HCT116 (cell line): ENCODE data around the gene S100G.

ENCODE experiments used
- CEBPB ChIP-seq: IDR thresholded peaks from 2 replicates; pipeline ENCODE4 v1.6.1; 2012; ENCODE audit warnings: low read depth
- EZH2 ChIP-seq: fragments of 200-600 bp; sonication (generic); IDR thresholded peaks from 2 replicates; pipeline ENCODE4 v1.6.1; 2017; ENCODE audit warnings: antibody characterized with exemption, mixed run types
- POLR2A ChIP-seq: IDR thresholded peaks from 2 replicates; pipeline ENCODE4 v1.7.0; 2011; ENCODE audit warnings: borderline replicate concordance; ENCODE audit not compliant: insufficient read depth, insufficient read length; ENCODE audit errors: extremely low read depth
- POLR2AphosphoS5 ChIP-seq: IDR thresholded peaks from 2 replicates; pipeline ENCODE4 v1.6.1; 2011; ENCODE audit warnings: mild to moderate bottlenecking, low read depth, low read length, moderate library complexity
- SIN3A ChIP-seq: IDR thresholded peaks from 2 replicates; pipeline ENCODE4 v1.6.1; 2012; ENCODE audit warnings: low read depth
- SP1 ChIP-seq: IDR thresholded peaks from 2 replicates; pipeline ENCODE4 v1.6.1; 2012; ENCODE audit warnings: low read depth
- SRF ChIP-seq: IDR thresholded peaks from 2 replicates; pipeline ENCODE4 v1.6.1; 2012; ENCODE audit warnings: low read depth
- YY1 ChIP-seq: IDR thresholded peaks from 2 replicates; pipeline ENCODE4 v1.6.1; 2011; ENCODE audit warnings: low read length, low read depth, moderate library complexity, mild to moderate bottlenecking; ENCODE audit not compliant: insufficient replicate concordance; ENCODE audit errors: extremely low read depth
- TF ChIP-seq, protein P1 (sequence below), 3 experiments: fragments of 200-600 bp in 1 of 3; sonication (generic) in 1 of 3; IDR thresholded peaks in 2 of 3; conservative IDR thresholded peaks in 1 of 3; 2 replicates each; pipeline ENCODE4 v1.5.1; 2012 to 2017; ENCODE audit warnings: low read depth in 2 of 3, low read length in 2 of 3, antibody characterized with exemption in 1 of 3, borderline replicate concordance in 1 of 3, control low read depth in 1 of 3, mild to moderate bottlenecking in 1 of 3, mixed read lengths in 1 of 3, mixed run types in 1 of 3, moderate library complexity in 1 of 3; ENCODE audit not compliant: insufficient read depth in 1 of 3
- TF ChIP-seq, protein P2 (sequence below): IDR thresholded peaks from 2 replicates; pipeline ENCODE4 v1.6.1; 2012; ENCODE audit warnings: low read depth
- TF ChIP-seq, protein P3 (sequence below): IDR thresholded peaks from 2 replicates; pipeline ENCODE4 v1.6.1; 2011; ENCODE audit warnings: mild to moderate bottlenecking, low read length, moderate library complexity; ENCODE audit not compliant: insufficient replicate concordance; ENCODE audit errors: extremely low read depth

DNA sequence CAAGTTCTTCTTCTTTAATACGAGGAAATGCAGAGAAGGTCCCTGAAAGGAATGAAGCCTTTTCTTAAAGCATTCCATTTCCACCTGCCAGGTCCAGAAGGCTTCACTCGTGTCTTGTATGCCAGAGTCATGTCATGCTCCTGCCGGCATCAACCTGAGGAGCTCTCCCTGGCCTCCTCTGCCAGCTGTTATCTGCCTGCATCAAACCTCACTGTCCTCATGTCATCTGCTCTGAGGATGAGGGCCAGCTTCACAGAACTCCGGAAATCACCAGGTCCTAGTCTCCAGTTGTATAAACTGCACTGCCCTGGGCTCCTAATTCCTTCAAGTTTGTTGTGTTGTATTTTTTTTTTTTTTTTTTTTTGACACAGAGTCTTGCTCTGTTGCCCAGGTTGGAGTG is 20.0 kb upstream of the S100G start:
- TF ChIP-seq, protein P1, sequence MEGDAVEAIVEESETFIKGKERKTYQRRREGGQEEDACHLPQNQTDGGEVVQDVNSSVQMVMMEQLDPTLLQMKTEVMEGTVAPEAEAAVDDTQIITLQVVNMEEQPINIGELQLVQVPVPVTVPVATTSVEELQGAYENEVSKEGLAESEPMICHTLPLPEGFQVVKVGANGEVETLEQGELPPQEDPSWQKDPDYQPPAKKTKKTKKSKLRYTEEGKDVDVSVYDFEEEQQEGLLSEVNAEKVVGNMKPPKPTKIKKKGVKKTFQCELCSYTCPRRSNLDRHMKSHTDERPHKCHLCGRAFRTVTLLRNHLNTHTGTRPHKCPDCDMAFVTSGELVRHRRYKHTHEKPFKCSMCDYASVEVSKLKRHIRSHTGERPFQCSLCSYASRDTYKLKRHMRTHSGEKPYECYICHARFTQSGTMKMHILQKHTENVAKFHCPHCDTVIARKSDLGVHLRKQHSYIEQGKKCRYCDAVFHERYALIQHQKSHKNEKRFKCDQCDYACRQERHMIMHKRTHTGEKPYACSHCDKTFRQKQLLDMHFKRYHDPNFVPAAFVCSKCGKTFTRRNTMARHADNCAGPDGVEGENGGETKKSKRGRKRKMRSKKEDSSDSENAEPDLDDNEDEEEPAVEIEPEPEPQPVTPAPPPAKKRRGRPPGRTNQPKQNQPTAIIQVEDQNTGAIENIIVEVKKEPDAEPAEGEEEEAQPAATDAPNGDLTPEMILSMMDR (IDR thresholded peaks at IDR 0.05 in 2 of 3, conservative IDR thresholded peaks at IDR 0.05 in 1 of 3; ENCODE audit: borderline replicate concordance in 1 of 3, insufficient read depth in 1 of 3, low read depth in 2 of 3, low read length in 2 of 3) = no peak
- TF ChIP-seq POLR2AphosphoS5 (no peak), EZH2 (no peak), CEBPB (no peak), SRF (no peak), YY1 (no peak), SIN3A (no peak), POLR2A (no peak), SP1 (no peak)
- TF ChIP-seq, protein P2, sequence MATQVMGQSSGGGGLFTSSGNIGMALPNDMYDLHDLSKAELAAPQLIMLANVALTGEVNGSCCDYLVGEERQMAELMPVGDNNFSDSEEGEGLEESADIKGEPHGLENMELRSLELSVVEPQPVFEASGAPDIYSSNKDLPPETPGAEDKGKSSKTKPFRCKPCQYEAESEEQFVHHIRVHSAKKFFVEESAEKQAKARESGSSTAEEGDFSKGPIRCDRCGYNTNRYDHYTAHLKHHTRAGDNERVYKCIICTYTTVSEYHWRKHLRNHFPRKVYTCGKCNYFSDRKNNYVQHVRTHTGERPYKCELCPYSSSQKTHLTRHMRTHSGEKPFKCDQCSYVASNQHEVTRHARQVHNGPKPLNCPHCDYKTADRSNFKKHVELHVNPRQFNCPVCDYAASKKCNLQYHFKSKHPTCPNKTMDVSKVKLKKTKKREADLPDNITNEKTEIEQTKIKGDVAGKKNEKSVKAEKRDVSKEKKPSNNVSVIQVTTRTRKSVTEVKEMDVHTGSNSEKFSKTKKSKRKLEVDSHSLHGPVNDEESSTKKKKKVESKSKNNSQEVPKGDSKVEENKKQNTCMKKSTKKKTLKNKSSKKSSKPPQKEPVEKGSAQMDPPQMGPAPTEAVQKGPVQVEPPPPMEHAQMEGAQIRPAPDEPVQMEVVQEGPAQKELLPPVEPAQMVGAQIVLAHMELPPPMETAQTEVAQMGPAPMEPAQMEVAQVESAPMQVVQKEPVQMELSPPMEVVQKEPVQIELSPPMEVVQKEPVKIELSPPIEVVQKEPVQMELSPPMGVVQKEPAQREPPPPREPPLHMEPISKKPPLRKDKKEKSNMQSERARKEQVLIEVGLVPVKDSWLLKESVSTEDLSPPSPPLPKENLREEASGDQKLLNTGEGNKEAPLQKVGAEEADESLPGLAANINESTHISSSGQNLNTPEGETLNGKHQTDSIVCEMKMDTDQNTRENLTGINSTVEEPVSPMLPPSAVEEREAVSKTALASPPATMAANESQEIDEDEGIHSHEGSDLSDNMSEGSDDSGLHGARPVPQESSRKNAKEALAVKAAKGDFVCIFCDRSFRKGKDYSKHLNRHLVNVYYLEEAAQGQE = no peak
- TF ChIP-seq, protein P3, sequence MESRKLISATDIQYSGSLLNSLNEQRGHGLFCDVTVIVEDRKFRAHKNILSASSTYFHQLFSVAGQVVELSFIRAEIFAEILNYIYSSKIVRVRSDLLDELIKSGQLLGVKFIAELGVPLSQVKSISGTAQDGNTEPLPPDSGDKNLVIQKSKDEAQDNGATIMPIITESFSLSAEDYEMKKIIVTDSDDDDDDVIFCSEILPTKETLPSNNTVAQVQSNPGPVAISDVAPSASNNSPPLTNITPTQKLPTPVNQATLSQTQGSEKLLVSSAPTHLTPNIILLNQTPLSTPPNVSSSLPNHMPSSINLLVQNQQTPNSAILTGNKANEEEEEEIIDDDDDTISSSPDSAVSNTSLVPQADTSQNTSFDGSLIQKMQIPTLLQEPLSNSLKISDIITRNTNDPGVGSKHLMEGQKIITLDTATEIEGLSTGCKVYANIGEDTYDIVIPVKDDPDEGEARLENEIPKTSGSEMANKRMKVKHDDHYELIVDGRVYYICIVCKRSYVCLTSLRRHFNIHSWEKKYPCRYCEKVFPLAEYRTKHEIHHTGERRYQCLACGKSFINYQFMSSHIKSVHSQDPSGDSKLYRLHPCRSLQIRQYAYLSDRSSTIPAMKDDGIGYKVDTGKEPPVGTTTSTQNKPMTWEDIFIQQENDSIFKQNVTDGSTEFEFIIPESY = no peak
